Fibroblast of skin of left biceps (primary cell): ENCODE measurements around the gene MBOAT2.
"Not testable (repeated sequence)": the region's sequence is repeated elsewhere in the genome, so short reads cannot be mapped to it uniquely, and the experiment has no call there.

Source experiments
- DNase-seq, 2 experiments: peaks; one replicate each; pipeline ENCODE4 v3.0.0-alpha.2; 2013; ENCODE audit warnings: low read depth in 2 of 2

The MBOAT2 gene, protein sequence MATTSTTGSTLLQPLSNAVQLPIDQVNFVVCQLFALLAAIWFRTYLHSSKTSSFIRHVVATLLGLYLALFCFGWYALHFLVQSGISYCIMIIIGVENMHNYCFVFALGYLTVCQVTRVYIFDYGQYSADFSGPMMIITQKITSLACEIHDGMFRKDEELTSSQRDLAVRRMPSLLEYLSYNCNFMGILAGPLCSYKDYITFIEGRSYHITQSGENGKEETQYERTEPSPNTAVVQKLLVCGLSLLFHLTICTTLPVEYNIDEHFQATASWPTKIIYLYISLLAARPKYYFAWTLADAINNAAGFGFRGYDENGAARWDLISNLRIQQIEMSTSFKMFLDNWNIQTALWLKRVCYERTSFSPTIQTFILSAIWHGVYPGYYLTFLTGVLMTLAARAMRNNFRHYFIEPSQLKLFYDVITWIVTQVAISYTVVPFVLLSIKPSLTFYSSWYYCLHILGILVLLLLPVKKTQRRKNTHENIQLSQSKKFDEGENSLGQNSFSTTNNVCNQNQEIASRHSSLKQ

DNA sequence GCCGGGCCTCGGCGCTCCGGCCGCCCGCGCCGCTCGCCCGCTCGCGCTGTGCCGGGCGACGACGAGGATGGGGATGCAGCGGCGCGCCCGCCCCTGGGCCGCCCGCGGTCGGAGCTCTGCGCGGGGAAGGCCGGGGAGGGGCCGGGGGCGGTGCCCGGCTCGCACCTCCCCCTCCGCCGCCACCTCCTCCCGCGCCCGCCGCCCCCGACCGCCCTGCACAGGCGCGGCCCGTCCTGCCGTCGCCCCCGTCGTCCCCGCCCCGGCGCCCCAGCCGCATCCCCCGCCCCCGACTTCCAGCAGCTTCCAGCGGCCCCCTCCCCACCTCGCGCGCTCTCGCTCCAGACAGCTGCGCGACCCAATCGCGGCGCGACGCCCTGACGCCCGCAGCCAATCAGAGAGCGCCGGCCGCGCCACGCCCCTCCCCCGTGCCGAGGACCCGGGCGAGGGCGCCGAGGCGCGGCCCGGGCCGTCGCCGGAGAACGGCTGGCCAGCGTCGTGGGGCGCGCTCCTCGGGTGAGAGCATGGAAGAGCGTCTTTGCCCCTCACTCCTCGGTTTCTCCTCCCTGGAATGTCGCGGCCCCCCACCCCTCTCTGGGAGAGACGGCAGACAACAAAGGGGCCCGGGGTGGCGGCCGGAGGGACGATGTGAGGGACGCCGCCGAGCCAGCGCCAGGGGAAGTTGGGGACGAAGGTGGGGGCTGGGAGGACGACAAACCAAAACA lies at the start of gene MBOAT2:
Gene MBOAT2 (minus strand): TSS at position 69 of the 722 bp plus-strand sequence. CDS start 70 bp downstream, outside the sequence.
- DNase-seq = peak; percentile 87 to 88

DNA sequence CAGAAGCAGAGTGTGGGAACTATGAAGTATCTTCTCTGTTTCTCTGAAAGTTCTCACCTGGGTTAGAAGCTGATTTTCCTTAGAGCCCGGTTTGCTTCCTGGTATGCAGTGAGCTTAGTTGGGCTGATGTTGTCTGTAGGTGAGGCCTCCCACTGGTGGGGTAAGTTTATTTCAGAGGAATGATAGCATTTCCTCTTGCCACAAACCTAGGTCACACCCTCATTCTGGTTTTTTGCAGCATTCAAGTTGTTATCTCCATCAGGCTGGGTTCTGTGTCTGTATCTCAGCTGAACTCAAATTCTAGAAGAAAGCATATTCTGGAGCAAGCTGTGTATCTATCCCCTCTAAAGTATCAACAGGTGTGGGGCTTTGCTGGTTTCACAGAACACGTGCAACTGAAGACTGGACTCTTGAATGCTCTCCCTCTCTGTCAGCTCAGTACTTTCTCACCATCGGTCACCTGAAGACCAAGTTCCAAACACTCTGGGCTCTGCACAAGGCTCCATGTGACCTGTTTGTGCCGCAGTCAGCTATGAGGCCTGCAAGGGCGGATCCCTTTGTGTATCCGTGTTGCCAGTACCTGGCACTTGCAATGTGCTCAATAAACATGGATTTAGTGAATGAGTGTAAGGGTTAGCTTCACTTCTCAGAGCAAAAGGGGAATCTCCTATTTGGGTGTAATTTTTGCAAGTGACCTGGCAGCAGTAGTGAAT lies 49.5 kb upstream of the MBOAT2 start:
- no peak for DNase-seq

DNA sequence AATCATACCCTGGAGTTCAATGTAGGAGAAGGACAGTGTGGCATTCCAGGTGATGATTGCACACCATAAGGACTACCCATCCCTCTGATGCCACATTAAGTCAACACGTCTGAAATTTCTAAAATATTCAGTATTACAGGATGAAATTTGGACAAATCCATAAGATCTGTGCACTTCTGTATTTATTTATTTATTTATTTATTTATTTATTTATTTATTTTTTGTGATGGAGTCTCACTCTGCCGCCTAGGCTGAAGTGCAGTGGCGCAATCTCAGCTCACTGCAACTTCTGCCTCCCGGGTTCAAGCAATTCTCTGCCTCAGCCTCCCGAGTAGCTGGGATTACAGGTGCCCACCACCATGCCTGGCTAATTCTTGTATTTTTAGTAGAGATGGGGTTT lies 48.0 kb upstream of the MBOAT2 start:
- not testable (repeated sequence) for DNase-seq

DNA sequence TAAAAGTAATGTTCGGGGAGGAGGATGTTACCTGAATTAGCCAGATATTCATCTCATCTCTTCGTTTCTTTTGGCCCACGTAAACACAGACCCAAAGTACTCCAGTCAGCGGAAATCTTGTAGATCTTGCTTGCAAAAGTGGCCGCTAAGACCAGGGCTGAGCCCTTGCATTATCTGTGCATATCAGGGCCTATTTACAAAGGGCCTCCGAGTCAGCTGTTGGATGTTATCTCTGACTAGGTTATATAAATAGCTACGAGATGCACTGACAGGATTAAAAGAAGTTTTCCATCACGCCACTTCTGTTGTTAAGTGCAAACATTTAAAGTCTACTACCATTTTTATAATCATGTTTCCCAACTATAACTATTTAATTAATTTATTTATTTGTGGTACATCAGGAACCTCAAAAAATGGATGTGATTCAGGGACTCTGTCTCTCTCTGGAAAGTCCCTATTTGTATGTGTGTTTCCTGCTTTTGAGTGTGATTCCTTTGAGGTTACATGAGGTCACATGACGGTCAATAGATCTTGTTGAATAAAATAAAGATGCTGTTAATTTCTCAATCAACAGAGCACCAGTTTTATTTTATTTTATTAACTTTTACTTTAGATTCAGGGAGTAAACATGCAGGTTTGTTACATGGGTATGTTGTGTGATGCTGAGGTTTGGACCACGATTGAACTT lies 46.8 kb upstream of the MBOAT2 start:
- DNase-seq = no peak

DNA sequence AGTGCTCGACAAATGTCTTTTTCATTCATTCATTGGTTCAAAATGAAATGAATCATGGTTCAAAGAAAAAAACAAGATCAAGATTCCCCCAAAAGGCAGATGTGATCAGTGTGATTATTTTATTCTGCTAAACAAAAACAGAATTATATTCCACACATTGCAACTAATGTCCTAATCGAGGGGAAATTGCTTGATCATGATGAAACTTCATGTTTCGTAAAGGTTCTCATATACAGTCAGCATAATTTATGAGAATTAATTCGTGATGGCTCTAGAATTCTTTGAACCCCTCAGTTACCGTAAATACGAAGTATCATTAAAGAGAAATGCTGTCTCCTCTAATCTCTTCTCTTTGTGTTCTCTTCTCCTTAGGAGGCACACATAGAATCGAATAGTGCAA lies 42.1 kb upstream of the MBOAT2 start:
- DNase-seq = no peak

DNA sequence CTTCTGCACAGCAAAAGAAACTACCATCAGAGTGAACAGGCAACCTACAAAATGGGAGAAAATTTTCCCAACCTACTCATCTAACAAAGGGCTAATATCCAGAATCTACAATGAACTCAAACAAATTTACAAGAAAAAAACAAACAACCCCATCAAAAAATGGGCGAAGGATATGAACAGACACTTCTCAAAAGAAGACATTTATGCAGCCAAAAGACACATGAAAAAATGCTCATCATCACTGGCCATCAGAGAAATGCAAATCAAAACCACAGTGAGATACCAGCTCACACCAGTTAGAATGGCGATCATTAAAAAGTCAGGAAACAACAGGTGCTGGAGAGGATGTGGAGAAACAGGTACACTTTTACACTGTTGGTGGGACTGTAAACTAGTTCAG lies 40.0 kb upstream of the MBOAT2 start:
- not testable (repeated sequence) for DNase-seq

DNA sequence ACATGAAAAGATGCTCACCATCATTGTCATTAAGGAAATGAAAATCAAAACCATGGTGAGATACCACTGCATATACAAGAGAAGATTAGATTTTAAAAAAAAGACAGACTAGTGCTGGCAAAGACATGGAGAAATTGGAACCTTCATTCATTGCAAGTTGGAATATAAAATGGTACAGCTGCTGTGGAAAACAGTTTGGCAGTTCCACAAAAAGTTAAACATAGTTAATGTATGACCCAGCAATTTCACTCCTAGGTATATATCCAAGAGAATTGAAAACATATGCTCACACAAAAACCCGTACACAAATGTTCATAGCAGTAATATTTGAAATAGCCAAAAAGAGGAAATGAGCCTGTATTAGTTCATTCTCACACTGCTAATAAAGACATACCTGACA lies 33.7 kb upstream of the MBOAT2 start:
- DNase-seq = peak; percentile 66 to 77

DNA sequence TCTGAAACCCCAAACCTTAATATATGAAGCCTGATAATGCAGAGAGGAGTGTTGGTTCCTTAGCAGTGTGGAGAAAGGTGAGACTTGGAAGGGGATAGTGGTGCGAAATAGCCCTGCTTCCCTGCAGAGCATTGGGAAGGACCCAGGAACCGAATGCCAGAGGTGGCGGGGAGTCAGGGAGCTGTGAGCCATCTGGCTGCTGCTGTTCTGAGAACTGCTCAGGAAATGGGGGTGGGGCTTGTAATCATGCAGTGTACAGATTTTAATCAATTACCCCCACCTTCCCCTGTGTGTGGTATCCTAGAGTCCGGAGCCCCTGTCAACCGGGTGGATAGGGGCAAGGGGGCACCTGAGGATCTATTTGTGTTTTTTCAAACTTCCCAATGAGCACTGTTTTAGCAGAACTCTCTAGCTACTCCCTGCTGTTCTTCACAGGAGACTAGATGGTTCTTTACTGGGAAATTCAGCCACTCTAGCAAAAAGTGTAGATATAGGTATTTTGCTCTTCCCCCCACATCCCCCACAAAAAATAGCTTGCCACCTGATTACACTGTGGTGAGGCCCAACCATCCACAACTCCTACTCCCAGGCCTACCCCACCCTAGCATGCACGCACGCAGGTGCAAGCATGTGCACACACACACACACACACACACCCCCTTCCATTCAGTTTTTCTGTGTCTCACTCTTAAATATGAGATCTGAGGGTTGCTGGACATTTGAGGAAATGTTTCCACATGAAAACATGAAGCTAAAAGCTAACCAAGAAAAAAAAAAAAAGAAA lies 30.1 kb upstream of the MBOAT2 start:
- DNase-seq = no peak

DNA sequence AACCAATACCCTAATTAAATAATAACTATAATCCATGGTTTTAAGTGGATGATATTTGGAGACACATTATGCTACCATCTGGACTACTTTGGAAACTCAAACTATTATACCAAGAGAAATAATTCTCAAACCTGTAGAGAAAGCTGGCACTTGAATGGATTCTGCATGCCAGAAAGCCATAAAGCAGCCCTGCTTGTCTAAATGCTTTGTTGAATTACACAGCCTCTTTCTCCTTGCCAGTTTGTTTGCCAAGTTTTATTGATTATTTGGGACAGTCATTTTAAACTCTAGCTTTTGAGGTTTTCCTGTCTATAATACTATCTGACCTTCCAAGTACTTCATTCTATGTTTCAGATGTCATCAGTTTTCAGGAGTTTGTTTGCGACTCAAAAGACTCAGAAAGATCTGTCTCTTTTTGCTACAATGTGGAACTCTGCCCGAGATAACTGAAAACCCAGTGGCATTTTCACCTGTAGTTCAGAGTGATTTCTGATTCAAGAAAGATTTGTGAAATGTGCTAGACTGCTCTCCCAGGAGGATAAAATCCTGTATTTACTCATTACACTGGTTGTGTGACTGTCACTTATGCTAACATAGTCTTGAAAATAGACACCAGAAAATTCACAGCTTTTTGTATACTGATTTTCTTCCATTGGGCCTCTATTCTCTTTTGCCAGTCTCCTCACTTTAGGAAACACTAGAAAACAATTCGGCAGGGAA lies 29.2 kb upstream of the MBOAT2 start:
- DNase-seq = no peak

DNA sequence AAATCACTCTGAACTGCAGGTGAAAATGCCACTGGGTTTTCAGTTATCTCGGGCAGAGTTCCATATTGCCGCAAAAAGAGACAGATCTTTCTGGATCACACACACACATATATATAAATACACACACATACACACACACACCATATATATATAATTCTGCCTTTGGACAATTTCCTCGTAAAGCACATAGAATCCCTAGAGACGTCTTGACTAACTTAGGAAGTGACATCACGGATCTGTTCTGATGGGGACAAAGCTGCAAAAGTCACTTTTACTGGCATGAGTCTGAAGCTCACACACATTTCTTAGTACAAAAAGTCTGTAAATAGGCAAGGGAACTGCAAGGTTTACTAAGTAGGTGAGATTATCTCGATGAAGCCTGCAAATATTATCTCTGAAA lies 28.6 kb upstream of the MBOAT2 start:
- DNase-seq = no peak

DNA sequence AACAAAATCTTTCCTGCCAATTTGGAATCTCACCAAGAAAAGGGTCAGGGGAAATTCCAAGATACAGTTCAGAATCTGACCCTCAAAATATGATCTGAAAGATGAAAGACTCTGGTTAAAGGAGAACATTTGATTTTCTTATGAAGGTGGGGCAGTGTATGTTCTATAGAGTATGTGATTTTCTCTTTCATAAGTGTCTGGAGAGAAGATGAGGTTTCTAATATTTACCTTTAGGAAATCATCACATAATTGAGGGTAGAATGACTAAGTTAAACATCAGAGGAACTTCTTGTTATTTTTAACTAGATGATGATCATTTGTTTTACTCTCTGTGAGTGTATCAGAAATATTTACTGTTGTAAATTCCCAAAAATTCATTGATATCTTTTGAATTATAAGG lies 27.8 kb upstream of the MBOAT2 start:
- no peak for DNase-seq

DNA sequence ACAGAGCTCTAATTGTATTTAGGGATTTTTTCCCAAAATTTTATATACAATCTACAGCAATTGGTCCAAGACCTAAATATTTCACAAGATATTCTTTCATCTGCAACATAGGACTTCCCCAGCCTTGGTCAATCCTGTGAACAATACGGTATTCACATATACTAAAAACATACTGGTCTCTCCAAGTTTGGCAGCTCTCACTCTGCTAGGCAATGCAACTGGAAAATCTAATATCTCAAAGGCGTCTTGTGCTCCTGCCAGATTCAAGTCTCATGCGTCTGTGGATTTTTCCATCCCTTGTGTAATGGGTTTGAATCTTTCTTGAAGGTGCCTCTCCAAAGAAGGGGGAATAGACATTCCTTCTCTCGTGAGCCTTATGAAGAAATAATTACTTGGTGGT lies 27.4 kb upstream of the MBOAT2 start:
- DNase-seq = no peak

DNA sequence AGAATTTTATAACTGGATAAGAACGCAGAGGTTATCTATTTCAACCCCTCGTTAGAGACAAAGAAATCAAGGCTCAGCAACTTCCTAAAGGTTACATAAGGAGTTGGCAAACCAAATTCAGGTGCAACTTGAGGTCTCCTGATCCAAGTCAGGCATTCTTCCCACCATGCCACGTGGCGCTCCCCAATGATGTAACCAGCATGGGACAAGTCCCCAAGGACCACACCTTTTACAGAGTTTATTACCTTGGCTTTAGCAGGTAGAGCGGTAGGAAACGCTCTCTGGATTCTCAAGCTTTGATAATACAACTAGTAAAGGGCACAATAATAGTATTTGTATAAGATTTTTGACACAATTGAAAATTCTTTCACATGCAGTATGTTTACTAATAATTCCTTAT lies 26.7 kb upstream of the MBOAT2 start:
- DNase-seq = no peak

DNA sequence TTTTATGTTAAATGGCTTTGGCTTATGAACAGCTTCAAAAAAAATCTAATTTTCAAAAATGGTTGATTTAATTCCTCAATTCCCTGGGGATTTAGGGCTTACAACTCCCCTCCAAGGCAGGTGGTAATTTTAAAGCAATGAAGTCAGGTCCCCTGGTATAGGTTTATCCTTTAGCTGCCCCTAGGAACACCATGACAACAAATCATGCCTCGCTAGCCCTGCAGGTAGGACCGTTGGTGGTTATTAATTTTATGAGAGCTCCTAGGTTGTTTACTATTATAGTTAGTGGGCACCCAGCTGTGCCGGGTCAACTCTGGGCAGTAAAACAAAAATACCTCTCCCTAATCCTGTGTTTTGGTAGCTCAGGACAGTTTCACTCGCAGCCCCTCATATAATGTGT lies 26.2 kb upstream of the MBOAT2 start:
- no peak for DNase-seq

DNA sequence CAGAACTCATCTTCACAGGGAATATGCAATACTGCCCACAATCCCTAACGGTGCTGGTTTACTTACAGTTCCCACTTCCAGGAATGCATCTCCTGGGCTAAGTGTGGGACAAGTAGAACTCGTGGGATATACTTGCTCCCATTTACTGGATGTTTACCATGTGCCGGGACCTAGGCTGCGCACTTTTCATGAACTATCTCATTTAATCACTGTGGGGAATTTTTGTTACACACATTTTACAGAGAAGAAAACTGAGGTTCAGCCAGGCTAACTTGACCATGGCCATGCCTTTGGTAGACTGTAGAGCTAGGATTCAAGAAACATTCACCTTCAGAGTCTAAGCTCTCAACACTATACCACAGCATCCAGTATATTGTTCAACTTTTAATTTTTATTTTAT lies 24.4 kb upstream of the MBOAT2 start:
- DNase-seq = no peak

DNA sequence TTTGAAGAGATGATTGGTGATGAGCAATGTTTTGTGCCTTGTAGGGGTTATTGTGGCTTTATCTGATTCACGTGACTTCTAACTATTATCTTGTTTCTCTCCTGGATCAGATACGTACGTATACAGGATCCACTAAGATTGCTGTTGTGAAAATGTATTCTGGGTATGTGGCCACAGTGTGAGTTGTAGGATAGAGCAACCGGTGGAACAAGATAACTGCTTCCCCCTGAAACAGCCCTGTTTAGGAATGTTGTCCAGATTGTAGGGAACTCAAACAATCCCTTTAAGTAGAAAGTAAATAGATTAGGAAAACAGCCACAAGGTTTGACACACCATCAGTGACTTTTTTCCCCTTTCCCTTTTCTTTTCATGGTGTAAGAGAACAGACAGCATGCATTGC lies 22.3 kb upstream of the MBOAT2 start:
- DNase-seq = no peak

DNA sequence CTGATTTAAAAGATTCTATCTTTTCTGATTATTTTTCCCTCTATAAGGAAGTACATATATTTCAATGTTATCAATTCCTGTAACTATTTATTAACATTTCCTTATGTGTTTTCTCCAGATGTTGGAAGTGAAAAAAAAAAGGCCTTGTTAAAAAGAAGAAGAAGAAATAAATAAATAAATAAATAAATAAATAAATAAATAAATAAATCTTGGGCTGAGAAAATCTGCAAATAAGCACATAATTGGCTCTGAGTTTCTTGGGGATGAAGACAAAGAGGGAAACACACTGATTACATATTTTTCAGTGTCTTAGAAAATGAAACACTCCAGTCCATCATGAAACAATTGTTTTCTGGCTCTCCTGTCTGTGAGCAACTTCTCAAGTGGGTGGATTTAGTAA lies 21.1 kb upstream of the MBOAT2 start:
- DNase-seq = no peak

DNA sequence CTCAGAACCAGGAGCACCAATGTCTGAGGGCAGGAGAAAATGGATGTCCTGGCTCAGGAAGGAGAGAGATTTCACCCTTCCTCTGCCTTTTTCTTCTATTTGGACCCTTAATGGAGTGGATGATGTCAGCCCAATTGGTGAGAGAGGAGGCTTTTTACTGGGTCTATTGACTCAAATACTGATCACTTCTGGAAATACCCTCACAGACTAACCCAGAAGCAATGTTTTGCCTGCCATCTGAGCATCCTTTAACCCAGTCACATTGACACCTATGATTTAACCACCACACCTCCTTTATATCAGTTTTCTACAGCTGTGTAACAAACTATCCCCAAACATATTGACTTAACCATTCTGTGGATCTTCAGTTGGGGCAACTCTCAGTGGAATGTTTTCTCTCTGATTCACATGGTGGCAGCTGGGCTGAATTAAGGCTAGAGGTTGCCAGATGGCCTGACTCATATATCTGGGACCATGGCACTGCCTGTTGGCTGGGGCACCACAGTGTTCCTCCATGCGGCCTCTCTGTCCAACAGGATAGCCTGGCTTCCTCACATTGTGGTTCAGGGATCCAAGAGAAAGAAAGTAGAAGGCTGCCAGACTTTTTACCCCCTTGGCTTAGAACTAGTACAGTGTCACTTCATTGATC lies 18.2 kb upstream of the MBOAT2 start:
- no peak for DNase-seq

DNA sequence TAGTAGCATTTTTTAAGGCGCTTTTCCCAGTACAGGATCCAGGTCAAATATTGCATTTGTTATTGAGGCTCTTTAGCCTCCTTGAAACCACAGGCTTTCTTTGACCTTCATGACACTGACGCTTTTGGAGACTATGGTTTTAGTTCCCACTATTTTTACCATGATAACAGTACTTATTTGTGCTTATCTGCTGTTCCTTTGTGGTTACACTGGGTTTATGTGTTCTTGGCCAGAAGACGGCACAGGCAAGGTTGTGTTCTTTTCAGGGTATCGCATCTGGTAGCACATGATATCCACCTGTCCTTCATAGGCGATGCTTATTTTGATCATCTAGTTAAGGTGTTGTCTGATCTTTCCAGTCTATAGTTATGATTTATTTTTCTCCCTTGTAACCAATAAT lies 16.8 kb upstream of the MBOAT2 start:
- DNase-seq = no peak

DNA sequence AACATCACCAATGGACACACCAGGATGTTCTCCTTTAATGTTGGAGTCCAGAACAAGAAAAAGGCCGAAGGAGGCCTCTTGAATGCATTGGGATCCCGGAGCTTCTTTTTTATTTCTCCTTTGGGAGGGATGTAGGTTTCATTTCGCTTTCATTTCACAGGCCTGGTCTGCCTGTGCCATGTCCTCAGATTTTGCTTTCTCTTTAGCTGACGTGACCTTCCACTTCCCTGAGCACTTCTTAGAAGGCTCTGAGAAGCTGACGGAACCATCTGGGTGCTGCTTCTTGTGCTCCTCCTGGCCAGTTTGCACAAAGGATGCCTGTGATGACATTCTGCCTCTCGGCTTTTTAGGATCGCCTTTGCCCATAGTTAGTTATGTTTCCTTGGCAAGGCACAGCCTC lies 15.1 kb upstream of the MBOAT2 start:
- DNase-seq = no peak
